NT2/D1 (cell line): ENCODE measurements around the gene PAWR.
"Not testable (repeated sequence)": the region's sequence is repeated elsewhere in the genome, so short reads cannot be mapped to it uniquely, and the experiment has no call there.

Experiments
- DNase-seq: peaks from one replicate; pipeline ENCODE4 v3.0.0-alpha.2; 2011; ENCODE audit warnings: low read depth, low spot score
- H3K27me3 ChIP-seq: 2 replicates; pipeline ENCODE4 v1.6.0; 2011; ENCODE audit warnings: mild to moderate bottlenecking; ENCODE audit not compliant: insufficient read length, insufficient read depth
- H3K36me3 ChIP-seq: 2 replicates; pipeline ENCODE4 v1.6.1; 2011; ENCODE audit warnings: mild to moderate bottlenecking, low read length, mixed read lengths; ENCODE audit not compliant: insufficient read depth, insufficient read length
- H3K4me1 ChIP-seq: 2 replicates; pipeline ENCODE4 v1.5.1; 2011; ENCODE audit not compliant: insufficient read depth, insufficient read length
- H3K4me3 ChIP-seq: 2 replicates; pipeline ENCODE4 v1.5.1; 2011; ENCODE audit warnings: low read depth; ENCODE audit not compliant: insufficient read length
- H3K9ac ChIP-seq: 2 replicates; pipeline ENCODE4 v1.6.0; 2011; ENCODE audit warnings: low read depth; ENCODE audit not compliant: insufficient read length
- H3K9me3 ChIP-seq: 2 replicates; pipeline ENCODE4 v1.5.1; 2011; ENCODE audit warnings: mild to moderate bottlenecking, low read length; ENCODE audit not compliant: insufficient read depth
- SUZ12 ChIP-seq: IDR thresholded peaks from 2 replicates; pipeline ENCODE4 v1.6.1; 2011; ENCODE audit not compliant: insufficient read length, insufficient read depth; ENCODE audit errors: extremely low read depth
- YY1 ChIP-seq: IDR thresholded peaks from 2 replicates; pipeline ENCODE4 v1.6.1; 2011; ENCODE audit not compliant: insufficient read length, insufficient read depth
- ZNF274 ChIP-seq: IDR thresholded peaks from 2 replicates; pipeline ENCODE4 v1.6.1; 2011; ENCODE audit warnings: mild to moderate bottlenecking, low read depth, low read length

PAWR gene

GRCh38 chr12:79661629-79662028, 29.1 kb downstream of the PAWR start:
- DNase-seq = no peak
- TF ChIP-seq YY1 (no peak), SUZ12 (no peak), ZNF274 (no peak)
- Histone ChIP-seq H3K27me3 (no peaks in the 10 kb centered on the region), H3K4me3 (no peak overlapping the region), H3K9me3 (peaks cover 18% of the 10 kb centered on the region; the same call in 1 of the 2 replicates), H3K36me3 (peaks cover 18% of the 10 kb centered on the region), H3K4me1 (no peaks in the 10 kb centered on the region), H3K9ac (no peak overlapping the region)

GRCh38 chr12:79659961-79660431, 30.8 kb downstream of the PAWR start:
- no peak overlapping the region for H3K9ac ChIP-seq
- no peak for DNase-seq
- TF ChIP-seq SUZ12 (no peak), ZNF274 (no peak), YY1 (no peak)

GRCh38 chr12:79658221-79658620, 32.5 kb downstream of the PAWR start:
- Histone ChIP-seq H3K9me3 (peaks cover 51% of the 10 kb centered on the region), H3K27me3 (no peaks in the 10 kb centered on the region), H3K4me3 (no peak overlapping the region), H3K4me1 (no peaks in the 10 kb centered on the region), H3K36me3 (peaks cover 18% of the 10 kb centered on the region), H3K9ac (no peak overlapping the region)
- no peak for DNase-seq
- no peak for TF ChIP-seq SUZ12
- TF ChIP-seq YY1 = no peak
- no peak for TF ChIP-seq ZNF274

More at GRCh38 chr12:79659961-79660431, 30.8 kb downstream of the PAWR start:
- Histone ChIP-seq H3K27me3 (no peaks in the 10 kb centered on the region), H3K4me3 (no peak overlapping the region), H3K36me3 (peaks cover 14% of the 10 kb centered on the region), H3K4me1 (no peaks in the 10 kb centered on the region), H3K9me3 (peaks cover 34% of the 10 kb centered on the region; the same call in 1 of the 2 replicates)

- Histone ChIP-seq H3K4me3 (no peak overlapping the region), H3K9me3 (peaks cover 58% of the 10 kb centered on the region), H3K36me3 (peaks cover 15% of the 10 kb centered on the region), H3K9ac (no peak overlapping the region), H3K4me1 (no peaks in the 10 kb centered on the region), H3K27me3 (no peaks in the 10 kb centered on the region)
- no peak for DNase-seq
- no peak for TF ChIP-seq YY1
- TF ChIP-seq ZNF274 = no peak
- no peak for TF ChIP-seq SUZ12
These were observed 33.6 kb downstream of the PAWR start for GRCh38 chr12:79657136-79657535.

- no peak for TF ChIP-seq SUZ12
- TF ChIP-seq ZNF274 = no peak
- TF ChIP-seq YY1 = no peak
- Histone ChIP-seq H3K4me1 (no peaks in the 10 kb centered on the region), H3K9ac (no peak overlapping the region), H3K9me3 (peaks cover 58% of the 10 kb centered on the region), H3K27me3 (no peaks in the 10 kb centered on the region), H3K4me3 (no peak overlapping the region), H3K36me3 (peaks cover 20% of the 10 kb centered on the region)
- peak; percentile 43 for DNase-seq
These were observed 35.7 kb downstream of the PAWR start for GRCh38 chr12:79655036-79655435.

GRCh38 chr12:79652521-79652920, 38.2 kb downstream of the PAWR start:
- peaks cover 26% of the 10 kb centered on the region for H3K36me3 ChIP-seq
- TF ChIP-seq SUZ12 (no peak), ZNF274 (no peak), YY1 (no peak)
- H3K27me3 ChIP-seq = no peaks in the 10 kb centered on the region
- DNase-seq = no peak
- H3K4me1 ChIP-seq = no peaks in the 10 kb centered on the region
- peaks cover 56% of the 10 kb centered on the region for H3K9me3 ChIP-seq
- no peak overlapping the region for H3K9ac ChIP-seq
- H3K4me3 ChIP-seq = no peak overlapping the region

- Histone ChIP-seq H3K27me3 (no peaks in the 10 kb centered on the region), H3K4me3 (no peak overlapping the region), H3K36me3 (peaks cover 19% of the 10 kb centered on the region), H3K4me1 (no peaks in the 10 kb centered on the region), H3K9me3 (peaks cover 47% of the 10 kb centered on the region), H3K9ac (no peak overlapping the region)
- TF ChIP-seq YY1 = no peak
- TF ChIP-seq SUZ12 = no peak
- no peak for TF ChIP-seq ZNF274
- DNase-seq = no peak
These were observed 40.3 kb downstream of the PAWR start for GRCh38 chr12:79650440-79650839.

- no peak overlapping the region for H3K4me3 ChIP-seq
- peaks cover 32% of the 10 kb centered on the region for H3K9me3 ChIP-seq
- DNase-seq = no peak
- TF ChIP-seq SUZ12 (no peak), ZNF274 (no peak), YY1 (no peak)
- no peaks in the 10 kb centered on the region for H3K27me3 ChIP-seq
- H3K36me3 ChIP-seq = peaks cover 14% of the 10 kb centered on the region
- no peaks in the 10 kb centered on the region for H3K4me1 ChIP-seq
- no peak overlapping the region for H3K9ac ChIP-seq
These were observed 41.9 kb downstream of the PAWR start for GRCh38 chr12:79648881-79649280.

GRCh38 chr12:79646843-79647242, 43.9 kb downstream of the PAWR start:
- not testable (repeated sequence) for H3K4me3 ChIP-seq, H3K27me3 ChIP-seq, H3K4me1 ChIP-seq, DNase-seq, H3K9ac ChIP-seq
- Histone ChIP-seq H3K36me3 (peaks cover 12% of the 10 kb centered on the region), H3K9me3 (peaks cover 19% of the 10 kb centered on the region)
